Loucy (cell line): ENCODE results near the gene KIF26A.

Source experiments
- H2AFZ ChIP-seq: fragments of 200-600 bp; sonication (generic); 2 replicates; pipeline ENCODE4 v1.6.0; 2016; ENCODE audit warnings: antibody characterized with exemption, mild to moderate bottlenecking, low read length, moderate library complexity
- H3F3A ChIP-seq: fragments of 200-600 bp; 2 replicates; pipeline ENCODE4 v1.6.0; 2016; ENCODE audit warnings: antibody characterized with exemption, low read depth, mild to moderate bottlenecking
- H3K27me3 ChIP-seq: fragments of 200-600 bp; sonication (generic); 2 replicates; pipeline ENCODE4 v1.6.1; 2014; ENCODE audit warnings: low read length, mild to moderate bottlenecking; ENCODE audit not compliant: insufficient read depth, poor library complexity, severe bottlenecking
- H3K36me3 ChIP-seq: fragments of 200-600 bp; sonication (generic); 2 replicates; pipeline ENCODE4 v1.6.1; 2016; ENCODE audit warnings: low read length; ENCODE audit not compliant: insufficient read depth
- H3K4me1 ChIP-seq: fragments of 200-600 bp; sonication (generic); 2 replicates; pipeline ENCODE4 v1.5.1; 2014; ENCODE audit warnings: low read length, mild to moderate bottlenecking; ENCODE audit not compliant: insufficient read depth, poor library complexity, severe bottlenecking
- H3K4me2 ChIP-seq: fragments of 200-600 bp; sonication (generic); 2 replicates; pipeline ENCODE4 v1.6.0; 2014; ENCODE audit warnings: antibody characterized with exemption, low read length, low read depth, mild to moderate bottlenecking; ENCODE audit not compliant: poor library complexity, severe bottlenecking
- H3K4me3 ChIP-seq: fragments of 200-600 bp; sonication (generic); 2 replicates; pipeline ENCODE4 v1.5.1; 2014; ENCODE audit warnings: low read length, mild to moderate bottlenecking, mixed read lengths; ENCODE audit not compliant: poor library complexity, severe bottlenecking
- H3K79me2 ChIP-seq: fragments of 200-600 bp; sonication (generic); 2 replicates; pipeline ENCODE4 v1.6.1; 2014; ENCODE audit warnings: low read length; ENCODE audit not compliant: insufficient read depth
- H3K9ac ChIP-seq: fragments of 200-600 bp; sonication (generic); 2 replicates; pipeline ENCODE4 v1.6.0; 2014; ENCODE audit warnings: mild to moderate bottlenecking, low read depth, low read length, moderate library complexity; ENCODE audit not compliant: poor library complexity, severe bottlenecking
- H3K9me2 ChIP-seq: fragments of 200-600 bp; sonication (generic); replicated peaks from 2 replicates; pipeline ENCODE4 v1.6.1; 2016; ENCODE audit warnings: low read depth, low read length, mixed read lengths
- H3K9me3 ChIP-seq: fragments of 200-600 bp; sonication (generic); 2 replicates; pipeline ENCODE4 v1.6.1; 2014; ENCODE audit warnings: mild to moderate bottlenecking, antibody characterized with exemption, low read length, low read depth; ENCODE audit not compliant: insufficient read depth
- H4K20me1 ChIP-seq: fragments of 200-600 bp; sonication (generic); 2 replicates; pipeline ENCODE4 v1.6.0; 2014; ENCODE audit warnings: antibody characterized with exemption, low read length, mild to moderate bottlenecking; ENCODE audit not compliant: insufficient read depth, poor library complexity, severe bottlenecking
- EZH2phosphoT487 ChIP-seq: fragments of 200-600 bp; IDR thresholded peaks from 2 replicates; pipeline ENCODE4 v1.6.1; 2018; ENCODE audit warnings: antibody characterized with exemption, mild to moderate bottlenecking, moderate library complexity, borderline replicate concordance
- TF ChIP-seq, protein P1 (sequence below): fragments of 200-600 bp; sonication (generic); conservative IDR thresholded peaks from 2 replicates; pipeline ENCODE4 v1.5.1; 2014; ENCODE audit warnings: mild to moderate bottlenecking, antibody characterized with exemption, low read length

The KIF26A gene

DNA sequence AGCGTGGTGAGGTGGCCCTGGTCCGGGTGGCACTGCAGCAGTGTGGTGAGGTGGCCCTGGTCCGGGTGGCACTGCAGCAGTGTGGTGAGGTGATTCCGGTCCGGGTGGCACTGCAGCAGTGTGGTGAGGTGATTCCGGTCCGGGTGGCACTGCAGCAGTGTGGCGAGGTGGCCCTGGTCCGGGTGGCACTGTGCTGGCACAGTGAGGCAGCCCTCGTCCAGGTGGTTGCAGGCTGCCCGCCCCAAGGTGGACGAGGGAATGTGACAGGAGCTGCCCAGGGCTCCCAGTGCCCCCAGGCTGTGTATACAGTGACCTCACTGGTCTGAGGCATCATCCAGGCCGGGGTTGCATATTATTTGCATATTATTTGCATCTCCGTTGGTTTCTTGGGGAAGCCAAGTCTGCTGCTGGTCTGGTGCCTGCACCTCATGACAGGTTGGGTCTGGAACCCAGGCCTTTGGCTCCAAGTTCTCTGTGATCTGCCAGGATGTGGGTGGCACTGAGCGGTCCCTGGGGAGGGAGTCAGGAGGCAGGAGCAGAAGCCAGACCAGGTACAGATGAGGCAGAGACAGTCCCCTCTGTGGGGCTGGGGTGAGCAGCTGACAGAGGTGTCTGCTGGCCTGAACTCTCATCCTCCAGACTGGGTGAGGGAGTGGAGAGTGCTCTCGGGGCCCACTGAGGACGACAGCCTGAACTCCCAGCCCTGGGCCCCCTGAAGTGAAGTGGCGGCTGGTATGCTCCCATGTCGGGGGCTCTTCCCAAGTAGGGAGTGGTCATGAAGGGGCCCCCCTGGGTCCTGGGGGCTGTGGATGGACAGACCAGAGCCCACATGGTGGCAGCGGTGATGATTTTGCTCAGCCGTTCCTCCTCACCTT is 79.3 kb downstream of the KIF26A start:
- Histone ChIP-seq H3K9me2 (no peaks in the 10 kb centered on the region), H3K4me3 (no peak overlapping the region), H3K4me1 (no peaks in the 10 kb centered on the region), H3F3A (no peaks in the 10 kb centered on the region), H3K79me2 (no peaks in the 10 kb centered on the region), H3K4me2 (no peak overlapping the region), H3K27me3 (no peaks in the 10 kb centered on the region), H4K20me1 (no peaks in the 10 kb centered on the region), H2AFZ (no peak overlapping the region), H3K9me3 (no peaks in the 10 kb centered on the region), H3K9ac (no peak overlapping the region), H3K36me3 (no peaks in the 10 kb centered on the region)
- TF ChIP-seq EZH2phosphoT487 = no peak
- TF ChIP-seq, protein P1, sequence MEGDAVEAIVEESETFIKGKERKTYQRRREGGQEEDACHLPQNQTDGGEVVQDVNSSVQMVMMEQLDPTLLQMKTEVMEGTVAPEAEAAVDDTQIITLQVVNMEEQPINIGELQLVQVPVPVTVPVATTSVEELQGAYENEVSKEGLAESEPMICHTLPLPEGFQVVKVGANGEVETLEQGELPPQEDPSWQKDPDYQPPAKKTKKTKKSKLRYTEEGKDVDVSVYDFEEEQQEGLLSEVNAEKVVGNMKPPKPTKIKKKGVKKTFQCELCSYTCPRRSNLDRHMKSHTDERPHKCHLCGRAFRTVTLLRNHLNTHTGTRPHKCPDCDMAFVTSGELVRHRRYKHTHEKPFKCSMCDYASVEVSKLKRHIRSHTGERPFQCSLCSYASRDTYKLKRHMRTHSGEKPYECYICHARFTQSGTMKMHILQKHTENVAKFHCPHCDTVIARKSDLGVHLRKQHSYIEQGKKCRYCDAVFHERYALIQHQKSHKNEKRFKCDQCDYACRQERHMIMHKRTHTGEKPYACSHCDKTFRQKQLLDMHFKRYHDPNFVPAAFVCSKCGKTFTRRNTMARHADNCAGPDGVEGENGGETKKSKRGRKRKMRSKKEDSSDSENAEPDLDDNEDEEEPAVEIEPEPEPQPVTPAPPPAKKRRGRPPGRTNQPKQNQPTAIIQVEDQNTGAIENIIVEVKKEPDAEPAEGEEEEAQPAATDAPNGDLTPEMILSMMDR = no peak

DNA sequence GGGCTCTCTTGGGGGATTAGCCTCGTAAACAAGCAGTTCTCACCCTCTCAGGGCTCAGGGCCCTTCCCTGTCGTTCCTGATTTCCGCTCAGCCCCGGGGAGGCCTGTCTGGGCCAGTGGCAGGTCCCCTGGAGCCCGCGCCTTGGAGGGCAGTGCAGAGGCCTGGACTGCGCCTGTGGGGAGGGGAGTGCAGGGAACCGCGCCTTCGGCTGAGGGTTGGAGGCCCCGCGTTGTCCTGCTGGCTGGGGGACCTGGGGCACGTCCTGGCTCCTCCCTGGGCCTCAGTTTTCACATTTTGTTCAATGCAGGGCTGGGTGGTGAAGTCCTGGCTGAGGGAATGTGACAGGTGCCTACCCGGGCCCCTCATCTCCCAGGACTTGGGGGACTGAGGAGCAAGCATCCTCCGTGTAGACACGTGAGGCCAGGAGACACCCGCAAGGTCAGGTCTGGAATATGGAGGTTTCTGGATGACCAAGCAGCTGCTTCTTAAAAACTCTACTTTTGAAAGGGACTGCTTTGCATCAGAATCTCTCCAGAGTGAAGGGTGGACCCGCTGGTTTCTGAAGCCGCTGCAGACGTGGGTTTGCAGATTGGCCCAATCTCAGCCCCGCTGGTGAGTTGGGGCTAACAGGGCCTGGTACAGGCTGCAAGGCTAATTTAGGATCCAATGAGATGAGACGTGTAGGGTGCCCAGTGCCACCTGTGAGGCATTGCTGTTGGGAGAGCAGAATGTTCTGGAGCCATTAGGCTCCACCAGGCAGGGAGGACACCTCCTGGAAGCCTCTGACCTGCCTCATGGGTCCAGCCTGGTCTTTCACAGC is 80.2 kb downstream of the KIF26A start:
- H3K9ac ChIP-seq = no peak overlapping the region
- no peaks in the 10 kb centered on the region for H4K20me1 ChIP-seq
- H2AFZ ChIP-seq = no peak overlapping the region

DNA sequence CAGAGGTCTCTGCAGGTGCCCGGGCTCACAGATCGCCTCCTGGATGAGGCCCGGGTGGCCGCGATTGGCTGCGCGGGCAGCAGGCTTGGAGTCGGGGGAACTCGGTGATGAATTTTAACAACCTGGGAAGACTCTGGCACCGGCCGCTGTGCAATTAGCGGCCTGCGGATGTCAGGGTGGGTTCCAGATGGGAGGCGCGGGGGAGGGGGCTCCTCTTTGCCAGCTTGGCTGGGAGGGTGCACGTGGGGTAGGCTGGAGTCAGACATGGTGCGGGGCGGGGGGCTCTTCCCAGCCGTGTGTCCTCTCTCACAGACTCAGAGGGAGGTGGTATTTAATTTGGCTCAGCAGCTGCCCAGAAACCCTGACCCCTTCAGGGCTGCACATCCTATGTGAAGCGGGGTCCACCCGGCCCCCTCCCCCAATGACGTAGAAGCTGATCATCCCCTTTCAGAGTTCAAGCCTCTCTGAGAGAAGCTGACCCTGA is 81.4 kb downstream of the KIF26A start:
- Histone ChIP-seq H3K79me2 (no peaks in the 10 kb centered on the region), H3K9ac (no peak overlapping the region), H3K4me1 (no peaks in the 10 kb centered on the region), H3K4me2 (no peak overlapping the region), H3K36me3 (no peaks in the 10 kb centered on the region), H3K9me3 (no peaks in the 10 kb centered on the region), H3K27me3 (no peaks in the 10 kb centered on the region), H3K9me2 (no peaks in the 10 kb centered on the region), H2AFZ (no peak overlapping the region), H4K20me1 (no peaks in the 10 kb centered on the region), H3F3A (no peaks in the 10 kb centered on the region), H3K4me3 (no peak overlapping the region)
- no peak for TF ChIP-seq EZH2phosphoT487
- TF ChIP-seq, protein P1 = no peak

More for the DNA sequence above, 80.2 kb downstream of the KIF26A start:
- Histone ChIP-seq H3K27me3 (no peaks in the 10 kb centered on the region), H3K79me2 (no peaks in the 10 kb centered on the region), H3K36me3 (no peaks in the 10 kb centered on the region), H3K9me3 (no peaks in the 10 kb centered on the region), H3K9me2 (no peaks in the 10 kb centered on the region), H3K4me2 (no peak overlapping the region), H3K4me1 (no peaks in the 10 kb centered on the region), H3K4me3 (no peak overlapping the region), H3F3A (no peaks in the 10 kb centered on the region)
- TF ChIP-seq EZH2phosphoT487 = no peak
- TF ChIP-seq, protein P1 = no peak
